ENCODE measurements around the gene HLA-F.

Gene HLA-F

GRCh38 chr6:29723262-29723665 is at the start of gene HLA-F:
Gene HLA-F, plus strand, starts transcription at chr6:29723434. Its CDS starts 30 bp downstream, at chr6:29723464.
- DNase-seq, result peak; percentile 23

GRCh38 chr6:29674008-29674407 is 49.2 kb upstream of the HLA-F start:
- DNase-seq, result no peak

DNA sequence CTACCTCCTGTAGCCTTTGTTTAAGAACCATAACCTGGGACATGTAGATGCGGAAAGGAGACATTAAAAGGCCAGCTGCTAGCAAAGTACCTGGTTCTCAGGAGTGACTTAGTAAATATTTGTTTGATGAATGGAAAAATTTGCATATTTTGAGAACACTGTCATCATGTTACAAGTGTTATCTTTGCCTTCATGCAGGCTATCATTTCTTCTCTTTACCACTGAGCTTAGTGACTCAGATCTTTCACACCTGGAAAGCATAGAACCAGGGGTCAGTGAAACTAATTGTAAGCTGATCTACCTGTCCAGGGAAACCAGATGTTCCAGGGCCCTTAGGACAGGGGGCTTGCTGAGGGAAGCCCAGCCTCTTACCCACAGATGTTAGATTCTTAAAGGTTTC is 47.7 kb upstream of the HLA-F start:
- DNase-seq, result no peak

DNA sequence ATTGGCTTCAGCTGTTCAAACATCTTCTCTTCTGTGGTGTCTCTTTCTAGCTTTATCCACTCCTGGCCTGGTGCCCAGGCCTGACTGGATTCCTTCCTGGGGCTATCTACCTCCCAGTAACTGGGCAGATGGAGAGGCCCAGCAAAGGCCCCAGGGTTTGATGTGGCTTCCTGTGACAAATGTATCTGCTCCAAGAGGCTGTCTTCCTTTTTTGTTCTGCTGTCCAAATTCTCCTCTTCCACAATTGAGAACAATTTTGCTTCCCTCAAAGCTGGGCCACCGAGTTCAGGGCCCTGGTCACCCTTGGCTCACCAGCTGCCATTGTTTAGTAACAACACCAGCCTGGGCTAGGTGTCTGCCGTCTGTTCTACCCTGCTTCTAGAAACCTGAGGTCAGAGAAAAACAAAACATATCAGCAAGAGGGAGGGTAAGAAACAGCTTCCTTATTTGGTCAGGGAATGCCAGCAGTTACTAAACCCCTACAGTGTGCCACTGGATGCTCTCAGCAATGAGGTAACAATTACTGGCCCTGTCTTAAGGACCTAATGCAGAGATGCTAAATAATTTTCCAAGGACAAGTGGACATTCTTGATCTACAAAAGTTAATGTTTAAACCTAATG is 46.1 kb upstream of the HLA-F start:
- DNase-seq, result no peak

GRCh38 chr6:29678114-29678513 is 45.1 kb upstream of the HLA-F start:
- DNase-seq, result no peak

- DNase-seq, result no peak
Measured at GRCh38 chr6:29679962-29680361, 43.3 kb upstream of the HLA-F start.

GRCh38 chr6:29680416-29680815 is 42.8 kb upstream of the HLA-F start:
- DNase-seq, result no peak

- no peak for DNase-seq
Measured at GRCh38 chr6:29680904-29681303, 42.3 kb upstream of the HLA-F start, which contains the start of gene ZFP57. Gene ZFP57, minus strand, starts transcription at chr6:29681152. Its CDS starts 4,149 bp downstream, at chr6:29677003.

GRCh38 chr6:29681811-29682210 is 41.4 kb upstream of the HLA-F start:
- DNase-seq, result no peak

- DNase-seq, result no peak
Measured at GRCh38 chr6:29685718-29686326, 37.4 kb upstream of the HLA-F start.

DNA sequence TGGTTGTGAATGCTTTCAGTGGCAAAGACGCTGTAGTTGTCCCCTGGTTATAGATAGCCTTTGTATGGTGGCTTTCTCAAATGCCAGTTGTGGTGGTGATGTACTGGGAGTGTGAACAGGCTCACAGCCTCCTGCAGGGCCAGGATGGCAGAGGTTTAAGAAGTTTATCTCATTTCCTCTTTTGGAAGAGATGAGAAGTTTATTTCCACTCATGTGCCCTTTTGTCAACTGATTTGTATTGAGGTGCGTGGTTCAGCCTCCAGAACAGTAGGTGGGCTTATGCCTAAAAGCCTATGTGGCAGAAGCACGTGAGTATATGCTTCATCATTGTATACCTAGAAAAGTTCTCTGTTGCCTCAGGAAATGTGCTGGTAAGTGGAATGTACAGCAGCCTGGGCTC is 28.6 kb upstream of the HLA-F start:
- DNase-seq, result no peak

GRCh38 chr6:29696147-29697125 is 26.8 kb upstream of the HLA-F start:
- DNase-seq, result no peak

DNA sequence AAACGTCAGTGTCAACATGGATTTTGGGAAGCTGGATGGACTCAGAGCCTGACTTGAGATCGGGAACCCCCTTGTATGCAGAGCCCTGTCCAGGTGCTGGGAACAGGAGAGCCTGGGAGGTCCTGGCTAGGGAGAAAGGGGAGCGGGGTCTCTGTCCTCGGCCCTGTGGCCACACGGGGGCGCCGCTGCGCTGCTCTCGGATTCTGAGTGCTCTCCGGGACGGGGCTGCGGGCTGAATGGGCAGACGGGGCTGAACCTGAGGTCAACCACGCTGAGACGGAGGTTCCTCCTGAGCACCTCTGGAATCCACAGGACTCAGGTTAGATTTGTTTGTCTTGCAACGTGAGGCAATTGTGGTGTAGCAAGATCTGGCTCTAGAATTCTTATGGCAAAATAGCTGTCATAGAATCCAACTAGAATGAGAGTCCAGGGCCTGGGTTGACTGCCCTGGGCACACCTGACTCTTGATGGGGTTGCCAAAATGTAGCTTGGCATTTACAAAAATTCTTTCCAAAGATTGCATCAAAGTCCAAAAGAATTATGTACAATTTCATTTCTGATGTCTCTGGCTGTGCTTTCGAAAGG is 20.6 kb upstream of the HLA-F start:
- peak; percentile 7 for DNase-seq

DNA sequence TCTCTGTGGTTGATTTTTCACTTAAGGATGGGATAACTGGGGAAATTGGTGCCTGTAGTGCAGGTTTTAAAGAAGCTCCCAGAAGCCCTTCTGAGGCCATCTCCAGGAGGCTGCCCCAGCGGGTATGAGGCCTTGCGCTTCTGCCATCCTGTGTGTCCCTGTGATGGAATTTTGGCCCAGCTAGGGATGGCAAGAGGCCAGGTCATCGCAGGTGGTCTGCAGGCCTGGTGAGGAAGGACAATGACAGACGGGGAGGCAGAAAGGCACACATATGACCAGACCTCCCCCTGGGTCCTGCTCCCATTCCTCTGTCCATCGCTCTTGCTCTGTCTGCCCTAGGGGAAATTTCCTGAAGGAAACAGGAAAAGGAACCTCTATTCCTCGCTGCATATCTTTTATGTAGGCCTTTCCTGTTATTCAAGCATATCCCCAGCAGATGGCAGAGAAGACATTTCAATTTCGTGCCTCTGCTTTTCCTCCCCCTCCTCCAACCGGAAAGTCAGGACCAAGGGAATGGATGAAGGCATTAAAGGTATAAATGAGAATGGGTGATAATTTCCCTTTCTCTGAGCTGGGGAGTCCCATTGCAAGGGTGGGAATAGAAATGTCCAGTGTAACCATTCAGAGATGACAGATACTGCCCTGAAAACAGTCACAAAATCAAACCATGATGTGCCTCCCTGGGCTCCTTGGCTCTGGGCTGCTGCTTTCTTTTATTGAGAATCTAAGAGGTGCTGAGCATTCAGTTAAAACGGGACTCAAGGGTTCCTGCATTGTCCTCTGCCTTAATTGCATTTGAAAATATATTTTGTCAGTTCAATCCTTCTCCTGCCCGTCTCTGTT is 17.6 kb upstream of the HLA-F start:
- DNase-seq, result peak; percentile 2

- no peak for DNase-seq
Measured at GRCh38 chr6:29708432-29709179, 14.6 kb upstream of the HLA-F start.

DNA sequence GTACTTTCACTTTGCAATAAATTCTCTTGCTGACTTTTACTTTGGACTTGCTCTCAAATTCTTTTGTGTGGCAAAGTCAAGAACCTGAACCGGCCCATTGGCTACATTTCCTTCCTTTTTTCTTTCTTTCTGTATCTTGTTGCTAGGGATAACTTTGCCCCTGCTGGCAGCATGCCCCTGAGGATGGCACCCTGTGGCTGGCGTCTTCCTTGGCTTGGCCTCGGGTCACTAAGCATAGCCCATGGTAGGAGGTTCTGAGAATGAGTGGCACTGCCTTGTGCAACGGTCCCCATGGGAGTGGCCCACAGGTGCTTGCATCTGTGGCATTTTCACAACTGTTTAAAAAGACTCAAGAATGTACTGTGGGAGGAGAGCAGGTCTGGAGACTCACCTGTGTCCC is 14.0 kb upstream of the HLA-F start:
- DNase-seq, result no peak

GRCh38 chr6:29710281-29710941 is 12.8 kb upstream of the HLA-F start:
- DNase-seq, result no peak

DNA sequence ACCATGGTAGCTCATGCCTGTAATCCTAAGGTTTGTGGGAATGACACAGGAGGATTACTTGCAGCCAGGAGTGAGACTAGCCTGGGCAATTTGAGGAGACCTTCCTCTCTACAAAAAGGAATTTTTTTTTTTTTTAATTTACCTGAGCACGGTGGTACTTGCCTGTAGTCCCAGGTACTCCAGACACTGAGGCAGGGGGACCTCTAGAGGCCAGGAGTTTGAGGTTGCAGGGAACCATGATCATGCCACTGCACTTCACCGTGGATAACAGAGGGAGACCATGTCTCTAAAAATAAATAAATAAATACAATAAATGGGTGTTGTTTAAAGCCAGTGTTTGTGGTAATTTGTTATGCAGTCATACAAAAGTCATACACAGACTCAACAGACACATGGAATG is 2.4 kb upstream of the HLA-F start:
- no peak for DNase-seq

DNA sequence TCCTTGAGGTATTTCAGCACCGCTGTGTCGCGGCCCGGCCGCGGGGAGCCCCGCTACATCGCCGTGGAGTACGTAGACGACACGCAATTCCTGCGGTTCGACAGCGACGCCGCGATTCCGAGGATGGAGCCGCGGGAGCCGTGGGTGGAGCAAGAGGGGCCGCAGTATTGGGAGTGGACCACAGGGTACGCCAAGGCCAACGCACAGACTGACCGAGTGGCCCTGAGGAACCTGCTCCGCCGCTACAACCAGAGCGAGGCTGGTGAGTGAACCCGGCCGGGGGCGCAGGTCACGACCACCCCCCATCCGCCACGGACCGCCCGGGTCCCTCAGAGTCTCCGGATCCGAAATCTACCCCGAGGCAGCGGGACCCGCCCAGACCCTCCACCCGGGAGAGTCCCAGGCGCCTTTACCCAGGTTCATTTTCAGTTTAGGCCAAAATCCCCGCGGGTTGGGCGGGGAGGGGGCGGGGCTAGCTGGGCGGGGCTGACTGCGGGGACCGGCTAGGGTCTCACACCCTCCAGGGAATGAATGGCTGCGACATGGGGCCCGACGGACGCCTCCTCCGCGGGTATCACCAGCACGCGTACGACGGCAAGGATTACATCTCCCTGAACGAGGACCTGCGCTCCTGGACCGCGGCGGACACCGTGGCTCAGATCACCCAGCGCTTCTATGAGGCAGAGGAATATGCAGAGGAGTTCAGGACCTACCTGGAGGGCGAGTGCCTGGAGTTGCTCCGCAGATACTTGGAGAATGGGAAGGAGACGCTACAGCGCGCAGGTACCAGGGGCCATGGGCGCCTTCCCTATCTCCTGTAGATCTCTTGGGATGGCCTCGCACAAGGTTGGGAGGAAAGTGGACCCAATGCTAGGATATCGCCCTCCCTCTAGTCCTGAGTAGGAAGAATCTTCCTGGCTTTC is 693 bp downstream of the HLA-F start:
- no peak for DNase-seq
